GM15510 (cell line): ENCODE results near the gene MAST2.

Experiments used
- POLR2A ChIP-seq: IDR thresholded peaks from 3 replicates; pipeline ENCODE4 v1.6.1; 2011; ENCODE audit warnings: borderline replicate concordance; ENCODE audit not compliant: insufficient read length; ENCODE audit errors: extremely low read depth

Gene MAST2

GRCh38 chr1:45840704-45841103 lies 37.3 kb downstream of the MAST2 start:
- TF ChIP-seq POLR2A = no peak

DNA sequence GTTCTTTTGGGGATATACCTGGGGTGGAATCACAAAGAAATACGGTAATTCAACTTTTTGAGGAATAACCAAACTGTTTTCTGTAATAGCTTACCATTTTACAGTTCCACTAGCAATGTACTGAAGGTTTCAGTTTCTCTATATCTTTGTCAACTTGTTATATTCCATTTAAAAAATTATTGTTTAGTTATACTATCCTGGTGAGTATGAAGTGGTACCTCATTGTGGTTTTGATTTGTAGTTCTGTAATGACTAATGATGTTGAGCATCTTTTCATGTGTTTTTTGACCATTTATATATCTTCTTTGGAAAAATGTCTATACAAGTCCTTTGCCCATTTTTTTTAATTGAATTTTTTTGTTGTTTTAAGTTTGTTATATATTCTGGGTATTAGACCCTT lies 39.4 kb downstream of the MAST2 start:
- no peak for TF ChIP-seq POLR2A

DNA sequence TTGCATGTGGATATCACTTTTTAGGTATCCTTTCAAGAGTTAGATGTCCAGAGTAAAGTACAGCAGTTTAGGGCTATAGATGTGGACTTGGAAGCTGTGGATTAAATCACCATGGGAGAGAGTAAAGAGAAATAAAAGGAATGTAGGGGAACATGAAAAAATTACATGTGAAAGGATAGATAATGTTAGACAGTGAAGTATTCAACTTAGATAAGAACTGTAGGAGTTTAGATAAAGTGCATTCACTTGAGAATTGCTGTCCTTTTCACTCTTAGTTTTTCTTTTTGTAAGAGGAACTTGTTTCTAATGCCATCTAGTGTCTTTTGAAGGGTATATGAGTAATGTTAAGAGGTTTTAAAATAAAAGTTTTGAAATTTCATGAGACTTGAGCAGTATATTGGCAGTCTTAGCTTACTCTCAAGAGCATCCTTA lies 40.1 kb downstream of the MAST2 start:
- no peak for TF ChIP-seq POLR2A

- no peak for TF ChIP-seq POLR2A
These were observed 43.5 kb downstream of the MAST2 start for GRCh38 chr1:45846931-45847330.

GRCh38 chr1:45848097-45848496 lies 44.7 kb downstream of the MAST2 start:
- TF ChIP-seq POLR2A = no peak

DNA sequence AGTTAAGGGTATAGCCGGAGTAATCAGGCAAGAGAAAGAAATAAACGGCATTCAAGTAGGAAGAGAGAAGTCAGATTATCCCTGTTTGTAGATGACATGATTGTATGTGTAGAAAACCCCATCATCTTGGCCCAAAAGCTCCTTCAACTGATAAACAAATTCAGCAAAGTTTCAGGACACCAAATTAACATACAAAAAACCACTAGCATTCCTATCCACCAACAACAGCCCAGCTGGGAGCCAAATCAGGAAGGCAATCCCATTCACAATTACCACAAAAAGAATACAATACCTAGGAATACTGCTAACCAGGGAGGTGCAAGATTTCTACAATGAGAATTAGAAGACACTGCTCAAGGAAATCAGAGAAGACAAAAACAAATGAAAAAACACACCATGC lies 45.3 kb downstream of the MAST2 start:
- TF ChIP-seq POLR2A = no peak

DNA sequence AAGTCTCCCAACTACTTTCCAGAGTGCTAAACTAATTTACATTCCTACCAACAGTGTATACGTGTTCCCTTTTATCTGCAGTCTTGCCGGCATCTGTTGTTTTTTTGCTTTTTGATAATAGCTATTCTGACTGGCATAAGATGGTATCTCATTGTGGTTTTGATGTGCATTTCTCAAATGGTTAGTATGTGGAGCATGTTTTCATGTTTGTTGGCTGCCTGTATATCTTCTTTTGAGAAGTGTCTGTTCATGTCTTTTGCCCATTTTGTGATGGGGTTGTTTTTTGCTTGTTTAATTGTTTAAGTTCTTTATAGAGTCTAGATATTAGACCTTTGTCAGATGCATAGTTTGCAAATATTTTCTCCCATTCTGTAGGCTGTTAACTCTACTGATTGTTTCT lies 46.6 kb downstream of the MAST2 start:
- no peak for TF ChIP-seq POLR2A

- no peak for TF ChIP-seq POLR2A
These were observed 51.3 kb downstream of the MAST2 start for GRCh38 chr1:45854724-45855123.

GRCh38 chr1:45857101-45857700 lies 53.8 kb downstream of the MAST2 start:
- TF ChIP-seq POLR2A = no peak

DNA sequence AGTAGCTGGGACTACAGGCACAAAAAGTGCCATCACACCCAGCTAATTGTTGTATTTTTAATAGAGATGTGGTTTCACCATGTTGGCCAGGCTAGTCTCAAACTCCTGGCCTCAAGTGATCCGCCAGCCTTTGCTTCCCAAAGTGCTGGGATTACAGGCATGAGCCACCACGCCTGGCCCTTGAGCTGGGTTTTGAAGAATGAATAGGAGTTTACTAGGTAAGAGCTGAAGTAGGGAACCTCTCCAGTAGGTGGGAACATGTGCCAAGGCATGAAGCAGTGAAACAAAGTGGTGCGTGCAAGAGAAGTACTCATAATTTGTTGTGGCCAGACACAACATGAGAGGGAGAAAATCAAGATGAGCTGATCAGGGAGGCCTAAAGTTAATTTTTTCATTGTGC lies 55.8 kb downstream of the MAST2 start:
- no peak for TF ChIP-seq POLR2A

GRCh38 chr1:45862008-45862407 lies 58.6 kb downstream of the MAST2 start:
- TF ChIP-seq POLR2A = no peak

GRCh38 chr1:45863218-45863617 lies 59.8 kb downstream of the MAST2 start:
- TF ChIP-seq POLR2A = no peak

GRCh38 chr1:45864167-45865106 lies 61.0 kb downstream of the MAST2 start:
- no peak for TF ChIP-seq POLR2A

- no peak for TF ChIP-seq POLR2A
These were observed 64.4 kb downstream of the MAST2 start for GRCh38 chr1:45867697-45868348.

DNA sequence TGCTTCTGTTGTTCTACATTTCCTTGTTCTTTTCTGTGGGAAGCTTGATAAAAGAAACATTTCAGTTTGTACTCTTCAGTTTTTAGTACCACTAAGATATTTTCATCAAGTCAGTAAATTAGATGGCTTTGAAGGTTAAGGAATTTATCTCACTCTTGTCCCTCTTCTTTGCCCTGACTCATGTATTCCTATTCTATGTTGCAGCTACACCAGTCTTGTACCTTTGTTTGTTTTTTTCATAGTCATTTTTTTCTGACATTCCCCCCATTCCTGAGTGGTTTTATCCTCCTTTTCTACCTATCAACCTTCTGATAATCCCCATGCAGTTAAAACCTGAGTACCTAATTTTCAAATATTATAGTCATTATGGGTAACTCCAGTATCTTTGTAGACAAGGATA lies 65.4 kb downstream of the MAST2 start:
- no peak for TF ChIP-seq POLR2A
